T-helper 1 cell treated with Interleukin-12 subunit alpha and Interleukin-12 subunit beta and Interleukin-4 antibody, amounts not matched to agents 30 μg/mL and 1 μg/mL, for 36 hours (primary cell): ENCODE results near the gene MSI2.

ENCODE experiments used
- H3K27ac Mint-ChIP-seq: one replicate; pipeline ENCODE4 v1.8.0; 2021; ENCODE audit warnings: mild to moderate bottlenecking, mixed read lengths
- H3K27me3 Mint-ChIP-seq: one replicate; pipeline ENCODE4 v1.8.0; 2021; ENCODE audit warnings: low read depth, mixed read lengths
- H3K36me3 Mint-ChIP-seq: one replicate; pipeline ENCODE4 v1.8.0; 2021; ENCODE audit warnings: low read depth, mixed read lengths
- H3K4me1 Mint-ChIP-seq: one replicate; pipeline ENCODE4 v1.8.0; 2021; ENCODE audit warnings: low read depth, mixed read lengths
- H3K4me3 Mint-ChIP-seq: one replicate; pipeline ENCODE4 v1.8.0; 2021; ENCODE audit warnings: mild to moderate bottlenecking, moderate library complexity, mixed read lengths
- H3K9me3 Mint-ChIP-seq: one replicate; pipeline ENCODE4 v1.8.0; 2021; ENCODE audit warnings: mixed read lengths

Gene MSI2

GRCh38 chr17:57391857-57392471 is 135.6 kb downstream of the MSI2 start:
- no peak overlapping the region for H3K4me3 Mint-ChIP-seq
- H3K27ac Mint-ChIP-seq = no peak overlapping the region
- H3K4me1 Mint-ChIP-seq = peaks cover 19% of the 10 kb centered on the region
- H3K27me3 Mint-ChIP-seq = no peaks in the 10 kb centered on the region
- peaks cover 30% of the 10 kb centered on the region for H3K9me3 Mint-ChIP-seq
- peaks cover 46% of the 10 kb centered on the region for H3K36me3 Mint-ChIP-seq

- Mint-ChIP-seq H3K4me3 (no peak overlapping the region), H3K9me3 (peaks cover 24% of the 10 kb centered on the region), H3K4me1 (peaks cover 11% of the 10 kb centered on the region), H3K27ac (no peak overlapping the region), H3K36me3 (peaks cover 38% of the 10 kb centered on the region), H3K27me3 (no peaks in the 10 kb centered on the region)
Measured at GRCh38 chr17:57393368-57393767, 137.0 kb downstream of the MSI2 start.

GRCh38 chr17:57394375-57394774 is 138.1 kb downstream of the MSI2 start:
- Mint-ChIP-seq H3K27me3 (no peaks in the 10 kb centered on the region), H3K27ac (no peak overlapping the region)

GRCh38 chr17:57395721-57396321 is 139.5 kb downstream of the MSI2 start:
- Mint-ChIP-seq H3K4me3 (no peak overlapping the region), H3K9me3 (peaks cover 20% of the 10 kb centered on the region), H3K4me1 (peaks cover 8% of the 10 kb centered on the region), H3K27me3 (no peaks in the 10 kb centered on the region), H3K36me3 (peaks cover 24% of the 10 kb centered on the region), H3K27ac (no peak overlapping the region)

More at GRCh38 chr17:57394375-57394774, 138.1 kb downstream of the MSI2 start:
- Mint-ChIP-seq H3K4me1 (peaks cover 8% of the 10 kb centered on the region), H3K9me3 (peaks cover 20% of the 10 kb centered on the region), H3K4me3 (no peak overlapping the region), H3K36me3 (peaks cover 32% of the 10 kb centered on the region)

GRCh38 chr17:57396511-57396921 is 140.2 kb downstream of the MSI2 start:
- no peak overlapping the region for H3K27ac Mint-ChIP-seq
- no peak overlapping the region for H3K4me3 Mint-ChIP-seq
- H3K36me3 Mint-ChIP-seq = peaks cover 27% of the 10 kb centered on the region
- peaks cover 8% of the 10 kb centered on the region for H3K4me1 Mint-ChIP-seq
- peaks cover 20% of the 10 kb centered on the region for H3K9me3 Mint-ChIP-seq
- no peaks in the 10 kb centered on the region for H3K27me3 Mint-ChIP-seq

- H3K4me1 Mint-ChIP-seq = peaks cover 8% of the 10 kb centered on the region
- peaks cover 18% of the 10 kb centered on the region for H3K9me3 Mint-ChIP-seq
- peaks cover 22% of the 10 kb centered on the region for H3K36me3 Mint-ChIP-seq
- H3K4me3 Mint-ChIP-seq = no peak overlapping the region
- H3K27me3 Mint-ChIP-seq = no peaks in the 10 kb centered on the region
- H3K27ac Mint-ChIP-seq = no peak overlapping the region
Measured at GRCh38 chr17:57397402-57397801, 141.1 kb downstream of the MSI2 start.

- Mint-ChIP-seq H3K27me3 (no peaks in the 10 kb centered on the region), H3K4me1 (peaks cover 12% of the 10 kb centered on the region), H3K27ac (no peak overlapping the region), H3K36me3 (peaks cover 18% of the 10 kb centered on the region), H3K4me3 (no peak overlapping the region), H3K9me3 (no peaks in the 10 kb centered on the region)
Measured at GRCh38 chr17:57399690-57400089, 143.4 kb downstream of the MSI2 start.

GRCh38 chr17:57400648-57401047 is 144.3 kb downstream of the MSI2 start:
- Mint-ChIP-seq H3K9me3 (no peaks in the 10 kb centered on the region), H3K27me3 (no peaks in the 10 kb centered on the region), H3K4me1 (peaks cover 8% of the 10 kb centered on the region), H3K36me3 (peaks cover 10% of the 10 kb centered on the region), H3K27ac (no peak overlapping the region), H3K4me3 (no peak overlapping the region)

GRCh38 chr17:57401556-57402488 is 145.5 kb downstream of the MSI2 start:
- Mint-ChIP-seq H3K36me3 (peaks cover 18% of the 10 kb centered on the region), H3K4me3 (no peak overlapping the region), H3K27me3 (no peaks in the 10 kb centered on the region), H3K9me3 (no peaks in the 10 kb centered on the region), H3K4me1 (peaks cover 13% of the 10 kb centered on the region), H3K27ac (peak overlapping the region; percentile 46)

GRCh38 chr17:57402681-57403180 is 146.4 kb downstream of the MSI2 start:
- Mint-ChIP-seq H3K4me3 (no peak overlapping the region), H3K9me3 (no peaks in the 10 kb centered on the region), H3K27me3 (no peaks in the 10 kb centered on the region), H3K36me3 (peaks cover 19% of the 10 kb centered on the region), H3K4me1 (peaks cover 23% of the 10 kb centered on the region), H3K27ac (no peak overlapping the region)

- peaks cover 26% of the 10 kb centered on the region for H3K4me1 Mint-ChIP-seq
- no peak overlapping the region for H3K4me3 Mint-ChIP-seq
- H3K27ac Mint-ChIP-seq = no peak overlapping the region
- no peaks in the 10 kb centered on the region for H3K27me3 Mint-ChIP-seq
- H3K36me3 Mint-ChIP-seq = peaks cover 19% of the 10 kb centered on the region
- H3K9me3 Mint-ChIP-seq = no peaks in the 10 kb centered on the region
Measured at GRCh38 chr17:57403236-57403635, 146.9 kb downstream of the MSI2 start.

- H3K27ac Mint-ChIP-seq = no peak overlapping the region
- H3K36me3 Mint-ChIP-seq = peaks cover 19% of the 10 kb centered on the region
Measured at GRCh38 chr17:57404073-57404472, 147.8 kb downstream of the MSI2 start.

GRCh38 chr17:57404795-57405490 is 148.6 kb downstream of the MSI2 start:
- Mint-ChIP-seq H3K27me3 (no peaks in the 10 kb centered on the region), H3K4me1 (peaks cover 37% of the 10 kb centered on the region), H3K9me3 (no peaks in the 10 kb centered on the region), H3K4me3 (no peak overlapping the region), H3K36me3 (peaks cover 23% of the 10 kb centered on the region), H3K27ac (no peak overlapping the region)

More at GRCh38 chr17:57404073-57404472, 147.8 kb downstream of the MSI2 start:
- H3K4me3 Mint-ChIP-seq = no peak overlapping the region
- H3K9me3 Mint-ChIP-seq = no peaks in the 10 kb centered on the region
- peaks cover 33% of the 10 kb centered on the region for H3K4me1 Mint-ChIP-seq
- H3K27me3 Mint-ChIP-seq = no peaks in the 10 kb centered on the region

- H3K4me3 Mint-ChIP-seq = no peak overlapping the region
- peaks cover 37% of the 10 kb centered on the region for H3K4me1 Mint-ChIP-seq
- H3K27ac Mint-ChIP-seq = no peak overlapping the region
- no peaks in the 10 kb centered on the region for H3K27me3 Mint-ChIP-seq
- H3K36me3 Mint-ChIP-seq = peaks cover 23% of the 10 kb centered on the region
- H3K9me3 Mint-ChIP-seq = no peaks in the 10 kb centered on the region
Measured at GRCh38 chr17:57405491-57406072, 149.3 kb downstream of the MSI2 start.
